HepG2 (cell line): Measurements from ENCODE around the gene TACC3. TPM values are rescaled to one million over a fixed set of nuclear protein-coding genes. Genes with fewer than 3 reads are reported as not detected.

Experiments used
- EED ChIP-seq: sonication (generic); formaldehyde crosslinking; IDR thresholded peaks from 2 replicates; pipeline ENCODE4 v1.5.0; 2020; ENCODE audit warnings: mild to moderate bottlenecking, missing genetic modification reagents
- ISL2 ChIP-seq: sonication (generic); formaldehyde crosslinking; IDR thresholded peaks from 2 replicates; pipeline ENCODE4 v1.5.0; 2020; ENCODE audit warnings: missing genetic modification reagents
- NR3C1 ChIP-seq: sonication (generic); formaldehyde crosslinking; IDR thresholded peaks from 2 replicates; pipeline ENCODE4 v1.4.0; 2020; ENCODE audit warnings: missing genetic modification reagents
- PAX8 ChIP-seq: sonication (generic); formaldehyde crosslinking; IDR thresholded peaks from 2 replicates; pipeline ENCODE4 v1.8.0; 2022; ENCODE audit warnings: mild to moderate bottlenecking, missing genetic modification reagents, borderline replicate concordance
- PCBP1 ChIP-seq: fragments of 200-400 bp; formaldehyde crosslinking; IDR thresholded peaks from 2 replicates; pipeline ENCODE4 v1.6.1; 2017; ENCODE audit warnings: mild to moderate bottlenecking, low read depth, low read length, borderline replicate concordance
- SMAD1 ChIP-seq: sonication (generic); formaldehyde crosslinking; IDR thresholded peaks from 2 replicates; pipeline ENCODE4 v1.4.0; 2020; ENCODE audit warnings: missing genetic modification reagents, low read depth, mild to moderate bottlenecking, borderline replicate concordance
- ZFP90 ChIP-seq: sonication (generic); formaldehyde crosslinking; IDR thresholded peaks from 2 replicates; pipeline ENCODE4 v1.8.0; 2022; ENCODE audit warnings: missing genetic modification reagents, mild to moderate bottlenecking, inconsistent platforms, borderline replicate concordance
- ZMYM4 ChIP-seq: sonication (generic); formaldehyde crosslinking; IDR thresholded peaks from 2 replicates; pipeline ENCODE4 v1.8.1; 2023; ENCODE audit warnings: mild to moderate bottlenecking, missing genetic modification reagents
- ZNF629 ChIP-seq: sonication (generic); formaldehyde crosslinking; conservative IDR thresholded peaks from 2 replicates; pipeline ENCODE4 v1.5.0; 2020; ENCODE audit warnings: missing genetic modification reagents
- ZNF703 ChIP-seq: sonication (generic); formaldehyde crosslinking; IDR thresholded peaks from 2 replicates; pipeline ENCODE4 v1.5.1; 2020; ENCODE audit warnings: missing genetic modification reagents, mild to moderate bottlenecking, moderate library complexity, borderline replicate concordance
- ZSCAN21 ChIP-seq: sonication (generic); formaldehyde crosslinking; IDR thresholded peaks from 2 replicates; pipeline ENCODE4 v1.8.0; 2022; ENCODE audit warnings: mild to moderate bottlenecking, missing genetic modification reagents, moderate library complexity, borderline replicate concordance
- polyA plus RNA-seq, 8 experiments: library from polyadenylated mRNA; depleted of rRNA in 3 of 8; stranded (reverse) in 7 of 8; unstranded in 1 of 8; fragments of >200 nt; fragmentation: Illumina TruSeq in 4 of 8; extraction: Trizol in 4 of 8; gene quantifications; 2 replicates each; pipeline versions ENCODE4 v1.2.1 to v1.2.3, GENCODE V29; 2011 to 2016; ENCODE audit warnings: low read depth in 4 of 8, missing spikeins in 1 of 8, mixed read lengths in 1 of 8; ENCODE audit not compliant: insufficient read depth in 1 of 8
- total RNA-seq, 5 experiments: library from RNA; depleted of rRNA; stranded (reverse); fragments of >200 nt; fragmentation: Illumina TruSeq; extraction: Trizol; gene quantifications; 2 replicates each; pipeline ENCODE4 v1.2.3, GENCODE V29; 2016; ENCODE audit warnings: low read depth in 1 of 5
- TF ChIP-seq, protein P1 (sequence below): sonication (generic); formaldehyde crosslinking; IDR thresholded peaks from 2 replicates; pipeline ENCODE4 v1.8.1; 2023; ENCODE audit warnings: mild to moderate bottlenecking, moderate library complexity, missing genetic modification reagents
- TF ChIP-seq, protein P2 (sequence below): sonication (generic); formaldehyde crosslinking; IDR thresholded peaks from 2 replicates; pipeline ENCODE4 v1.4.0; 2020; ENCODE audit warnings: missing genetic modification reagents, borderline replicate concordance
- TF ChIP-seq, protein P3 (sequence below): sonication (generic); formaldehyde crosslinking; IDR thresholded peaks from 2 replicates; pipeline ENCODE4 v1.5.0; 2020; ENCODE audit warnings: mild to moderate bottlenecking, missing genetic modification reagents, borderline replicate concordance
- TF ChIP-seq, protein P4 (sequence below): sonication (generic); formaldehyde crosslinking; IDR thresholded peaks from 2 replicates; pipeline ENCODE4 v1.8.1; 2023; ENCODE audit warnings: mild to moderate bottlenecking, inconsistent platforms, moderate library complexity, missing genetic modification reagents, borderline replicate concordance
- TF ChIP-seq, protein P5 (sequence below): sonication (generic); formaldehyde crosslinking; IDR thresholded peaks from 2 replicates; pipeline ENCODE4 v1.5.1; 2020; ENCODE audit warnings: mild to moderate bottlenecking, missing genetic modification reagents

Gene TACC3
- total and polyA plus RNA-seq, 2 of the 13 experiments (the other 11 are each of a cell fraction or from before 2014, with no cell fraction given) = 20.3 to 21.2 TPM

DNA sequence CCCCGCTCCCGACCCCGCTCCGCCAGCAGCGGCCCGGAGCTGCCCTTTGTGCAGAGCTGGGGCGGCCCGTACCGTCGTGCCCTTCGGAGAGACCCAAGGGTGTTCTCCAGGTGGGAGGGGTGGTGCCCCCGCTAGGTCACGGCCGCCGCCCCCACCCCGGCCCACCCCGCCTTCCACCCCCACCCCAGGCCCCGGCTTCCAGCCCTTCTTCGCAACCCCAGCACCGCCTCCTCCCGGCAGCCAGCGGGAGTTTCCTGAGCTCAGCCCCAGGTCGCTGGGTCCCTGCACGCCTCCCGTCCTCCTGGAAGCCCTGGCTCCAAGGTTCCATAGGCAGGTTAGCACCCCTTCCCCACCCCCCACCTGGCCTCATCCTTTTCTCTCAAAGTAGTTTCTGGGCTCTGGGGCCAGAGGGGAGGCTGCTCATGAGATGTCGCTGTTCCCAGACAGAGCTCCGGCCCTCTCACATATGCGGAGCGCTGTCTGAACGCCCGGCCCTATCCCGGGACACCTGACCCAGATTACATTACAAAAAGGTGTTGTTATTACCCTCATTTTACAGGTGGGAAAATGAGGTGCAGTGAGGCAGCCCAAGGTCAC, 46.5 kb downstream of the TACC3 start (continued):
- no peak for TF ChIP-seq NR3C1 (CRISPR knock-in tag)
- TF ChIP-seq, protein P1, sequence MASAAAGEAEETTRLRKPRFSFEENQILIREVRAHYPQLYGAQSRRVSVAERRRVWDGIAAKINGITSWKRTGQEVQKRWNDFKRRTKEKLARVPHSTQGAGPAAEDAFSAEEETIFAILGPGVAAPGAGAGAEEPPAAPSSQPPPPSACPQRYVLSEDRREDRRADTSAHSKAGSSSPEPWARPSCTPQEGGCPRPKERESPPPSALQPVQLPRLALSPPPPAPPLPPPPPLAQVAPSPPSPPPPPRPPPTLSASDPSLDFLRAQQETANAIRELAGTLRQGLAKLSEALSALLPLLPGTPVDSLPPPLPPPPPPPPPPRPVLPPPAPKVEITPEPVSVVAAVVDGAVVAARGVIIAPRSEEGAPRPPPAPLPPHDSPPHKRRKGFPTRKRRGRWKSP = no peak
- TF ChIP-seq, protein P2, sequence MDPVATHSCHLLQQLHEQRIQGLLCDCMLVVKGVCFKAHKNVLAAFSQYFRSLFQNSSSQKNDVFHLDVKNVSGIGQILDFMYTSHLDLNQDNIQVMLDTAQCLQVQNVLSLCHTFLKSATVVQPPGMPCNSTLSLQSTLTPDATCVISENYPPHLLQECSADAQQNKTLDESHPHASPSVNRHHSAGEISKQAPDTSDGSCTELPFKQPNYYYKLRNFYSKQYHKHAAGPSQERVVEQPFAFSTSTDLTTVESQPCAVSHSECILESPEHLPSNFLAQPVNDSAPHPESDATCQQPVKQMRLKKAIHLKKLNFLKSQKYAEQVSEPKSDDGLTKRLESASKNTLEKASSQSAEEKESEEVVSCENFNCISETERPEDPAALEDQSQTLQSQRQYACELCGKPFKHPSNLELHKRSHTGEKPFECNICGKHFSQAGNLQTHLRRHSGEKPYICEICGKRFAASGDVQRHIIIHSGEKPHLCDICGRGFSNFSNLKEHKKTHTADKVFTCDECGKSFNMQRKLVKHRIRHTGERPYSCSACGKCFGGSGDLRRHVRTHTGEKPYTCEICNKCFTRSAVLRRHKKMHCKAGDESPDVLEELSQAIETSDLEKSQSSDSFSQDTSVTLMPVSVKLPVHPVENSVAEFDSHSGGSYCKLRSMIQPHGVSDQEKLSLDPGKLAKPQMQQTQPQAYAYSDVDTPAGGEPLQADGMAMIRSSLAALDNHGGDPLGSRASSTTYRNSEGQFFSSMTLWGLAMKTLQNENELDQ = no peak
- no peak for TF ChIP-seq PAX8 (CRISPR knock-in tag)
- 0 out of 2 replicates have a peak, but pooled peaks have one; percentile 24 for TF ChIP-seq ZSCAN21 (CRISPR knock-in tag)
- no peak; the same call in 1 of the 2 replicates for TF ChIP-seq ZFP90 (CRISPR knock-in tag)
- TF ChIP-seq EED = no peak
- no peak for TF ChIP-seq ZNF629
- TF ChIP-seq, protein P3, sequence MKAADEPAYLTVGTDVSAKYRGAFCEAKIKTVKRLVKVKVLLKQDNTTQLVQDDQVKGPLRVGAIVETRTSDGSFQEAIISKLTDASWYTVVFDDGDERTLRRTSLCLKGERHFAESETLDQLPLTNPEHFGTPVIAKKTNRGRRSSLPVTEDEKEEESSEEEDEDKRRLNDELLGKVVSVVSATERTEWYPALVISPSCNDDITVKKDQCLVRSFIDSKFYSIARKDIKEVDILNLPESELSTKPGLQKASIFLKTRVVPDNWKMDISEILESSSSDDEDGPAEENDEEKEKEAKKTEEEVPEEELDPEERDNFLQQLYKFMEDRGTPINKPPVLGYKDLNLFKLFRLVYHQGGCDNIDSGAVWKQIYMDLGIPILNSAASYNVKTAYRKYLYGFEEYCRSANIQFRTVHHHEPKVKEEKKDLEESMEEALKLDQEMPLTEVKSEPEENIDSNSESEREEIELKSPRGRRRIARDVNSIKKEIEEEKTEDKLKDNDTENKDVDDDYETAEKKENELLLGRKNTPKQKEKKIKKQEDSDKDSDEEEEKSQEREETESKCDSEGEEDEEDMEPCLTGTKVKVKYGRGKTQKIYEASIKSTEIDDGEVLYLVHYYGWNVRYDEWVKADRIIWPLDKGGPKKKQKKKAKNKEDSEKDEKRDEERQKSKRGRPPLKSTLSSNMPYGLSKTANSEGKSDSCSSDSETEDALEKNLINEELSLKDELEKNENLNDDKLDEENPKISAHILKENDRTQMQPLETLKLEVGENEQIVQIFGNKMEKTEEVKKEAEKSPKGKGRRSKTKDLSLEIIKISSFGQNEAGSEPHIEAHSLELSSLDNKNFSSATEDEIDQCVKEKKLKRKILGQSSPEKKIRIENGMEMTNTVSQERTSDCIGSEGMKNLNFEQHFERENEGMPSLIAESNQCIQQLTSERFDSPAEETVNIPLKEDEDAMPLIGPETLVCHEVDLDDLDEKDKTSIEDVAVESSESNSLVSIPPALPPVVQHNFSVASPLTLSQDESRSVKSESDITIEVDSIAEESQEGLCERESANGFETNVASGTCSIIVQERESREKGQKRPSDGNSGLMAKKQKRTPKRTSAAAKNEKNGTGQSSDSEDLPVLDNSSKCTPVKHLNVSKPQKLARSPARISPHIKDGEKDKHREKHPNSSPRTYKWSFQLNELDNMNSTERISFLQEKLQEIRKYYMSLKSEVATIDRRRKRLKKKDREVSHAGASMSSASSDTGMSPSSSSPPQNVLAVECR (CRISPR knock-in tag) = 0 out of 2 replicates have a peak, but pooled peaks have one; percentile 12
- TF ChIP-seq, protein P4, sequence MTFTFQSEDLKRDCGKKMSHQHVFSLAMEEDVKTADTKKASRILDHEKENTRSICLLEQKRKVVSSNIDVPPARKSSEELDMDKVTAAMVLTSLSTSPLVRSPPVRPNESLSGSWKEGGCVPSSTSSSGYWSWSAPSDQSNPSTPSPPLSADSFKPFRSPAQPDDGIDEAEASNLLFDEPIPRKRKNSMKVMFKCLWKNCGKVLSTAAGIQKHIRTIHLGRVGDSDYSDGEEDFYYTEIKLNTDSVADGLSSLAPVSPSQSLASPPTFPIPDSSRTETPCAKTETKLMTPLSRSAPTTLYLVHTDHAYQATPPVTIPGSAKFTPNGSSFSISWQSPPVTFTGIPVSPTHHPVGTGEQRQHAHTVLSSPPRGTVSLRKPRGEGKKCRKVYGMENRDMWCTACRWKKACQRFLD (CRISPR knock-in tag) = no peak
- no peak; the same call in 1 of the 2 replicates for TF ChIP-seq ZMYM4 (CRISPR knock-in tag)
- TF ChIP-seq SMAD1 (CRISPR knock-in tag) = no peak
- TF ChIP-seq ZNF703 (CRISPR knock-in tag) = no peak
- TF ChIP-seq, protein P5, sequence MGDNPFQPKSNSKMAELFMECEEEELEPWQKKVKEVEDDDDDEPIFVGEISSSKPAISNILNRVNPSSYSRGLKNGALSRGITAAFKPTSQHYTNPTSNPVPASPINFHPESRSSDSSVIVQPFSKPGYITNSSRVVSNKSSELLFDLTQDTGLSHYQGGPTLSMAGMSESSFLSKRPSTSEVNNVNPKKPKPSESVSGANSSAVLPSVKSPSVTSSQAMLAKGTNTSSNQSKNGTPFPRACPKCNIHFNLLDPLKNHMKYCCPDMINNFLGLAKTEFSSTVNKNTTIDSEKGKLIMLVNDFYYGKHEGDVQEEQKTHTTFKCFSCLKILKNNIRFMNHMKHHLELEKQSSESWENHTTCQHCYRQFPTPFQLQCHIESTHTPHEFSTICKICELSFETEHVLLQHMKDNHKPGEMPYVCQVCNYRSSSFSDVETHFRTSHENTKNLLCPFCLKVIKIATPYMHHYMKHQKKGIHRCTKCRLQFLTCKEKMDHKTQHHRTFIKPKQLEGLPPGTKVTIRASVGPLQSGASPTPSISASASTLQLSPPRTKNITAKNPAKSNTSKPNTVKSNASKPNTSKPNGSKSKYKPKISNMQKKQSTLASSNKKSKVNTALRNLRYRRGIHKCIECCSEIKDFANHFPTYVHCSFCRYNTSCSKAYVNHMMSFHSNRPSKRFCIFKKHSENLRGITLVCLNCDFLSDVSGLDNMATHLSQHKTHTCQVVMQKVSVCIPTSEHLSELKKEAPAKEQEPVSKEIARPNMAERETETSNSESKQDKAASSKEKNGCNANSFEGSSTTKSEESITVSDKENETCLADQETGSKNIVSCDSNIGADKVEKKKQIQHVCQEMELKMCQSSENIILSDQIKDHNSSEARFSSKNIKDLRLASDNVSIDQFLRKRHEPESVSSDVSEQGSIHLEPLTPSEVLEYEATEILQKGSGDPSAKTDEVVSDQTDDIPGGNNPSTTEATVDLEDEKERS (CRISPR knock-in tag) = no peak
- TF ChIP-seq PCBP1 = peak; percentile 35; the same call in 1 of the 2 replicates
- TF ChIP-seq ISL2 (CRISPR knock-in tag) = peak; percentile 22; the same call in 1 of the 2 replicates
